ENCODE measurements around the gene KNG1.

GRCh38 chr3:186694288-186695032, 22.7 kb upstream of the KNG1 start:
- TF ChIP-seq, protein P1, sequence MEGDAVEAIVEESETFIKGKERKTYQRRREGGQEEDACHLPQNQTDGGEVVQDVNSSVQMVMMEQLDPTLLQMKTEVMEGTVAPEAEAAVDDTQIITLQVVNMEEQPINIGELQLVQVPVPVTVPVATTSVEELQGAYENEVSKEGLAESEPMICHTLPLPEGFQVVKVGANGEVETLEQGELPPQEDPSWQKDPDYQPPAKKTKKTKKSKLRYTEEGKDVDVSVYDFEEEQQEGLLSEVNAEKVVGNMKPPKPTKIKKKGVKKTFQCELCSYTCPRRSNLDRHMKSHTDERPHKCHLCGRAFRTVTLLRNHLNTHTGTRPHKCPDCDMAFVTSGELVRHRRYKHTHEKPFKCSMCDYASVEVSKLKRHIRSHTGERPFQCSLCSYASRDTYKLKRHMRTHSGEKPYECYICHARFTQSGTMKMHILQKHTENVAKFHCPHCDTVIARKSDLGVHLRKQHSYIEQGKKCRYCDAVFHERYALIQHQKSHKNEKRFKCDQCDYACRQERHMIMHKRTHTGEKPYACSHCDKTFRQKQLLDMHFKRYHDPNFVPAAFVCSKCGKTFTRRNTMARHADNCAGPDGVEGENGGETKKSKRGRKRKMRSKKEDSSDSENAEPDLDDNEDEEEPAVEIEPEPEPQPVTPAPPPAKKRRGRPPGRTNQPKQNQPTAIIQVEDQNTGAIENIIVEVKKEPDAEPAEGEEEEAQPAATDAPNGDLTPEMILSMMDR (IDR thresholded peaks at IDR 0.05; ENCODE audit: extremely low read depth in 1 of 2, insufficient read depth in 1 of 2, low read depth in 1 of 2, low read length in 2 of 2): no peak
- TF ChIP-seq MYC (IDR thresholded peaks at IDR 0.05; ENCODE audit: low read depth, low read length) (no peak), POLR2AphosphoS5 (IDR thresholded peaks at IDR 0.05; ENCODE audit: insufficient read depth, low read depth, low read length) (no peak), POLR2A (IDR thresholded peaks at IDR 0.05; ENCODE audit: low read depth, low read length) (no peak)

Measured in endothelial cell of umbilical vein (primary cell).